Endothelial cell of umbilical vein (primary cell): ENCODE measurements around the gene MST1. TPM values are rescaled to one million over a fixed set of nuclear protein-coding genes. Genes with fewer than 3 reads are reported as not detected.

Source experiments
- BruUV-seq: library from RNA; stranded (reverse); fragments of 400-500 nt; replicated peaks from 2 replicates; lab custom pipeline; 2021; lab: Mats Ljungman, UMichigan
- CTCF ChIA-PET: fragments of 300-600, 350-600 bp; sonication (Branson Sonifier 250); formaldehyde crosslinking; loops from one replicate; lab custom pipeline; 2021; ENCODE audit warnings: antibody characterized with exemption, inconsistent platforms; lab: Charles Lee
- POLR2A ChIA-PET: fragments of 300-600, 350-600 bp; sonication (Branson Sonifier 250); formaldehyde crosslinking; loops from one replicate; lab custom pipeline; 2021; ENCODE audit warnings: antibody characterized with exemption, inconsistent platforms; lab: Charles Lee
- DNase-seq: peaks from one replicate; pipeline ENCODE4 v3.0.0-alpha.2; 2011; ENCODE audit warnings: low read depth, low spot score
- FAIRE-seq: peaks from 2 replicates; lab custom pipeline; 2011; peaks lifted over from hg19 to GRCh38; lab: Jason Lieb, UNC
- H2AFZ ChIP-seq: 2 replicates; pipeline ENCODE4 v1.6.0; 2012; ENCODE audit warnings: low read depth, low read length, control low read depth, inconsistent platforms
- H3K27ac ChIP-seq: 2 replicates; pipeline ENCODE4 v1.5.1; 2011; ENCODE audit warnings: low read depth, mild to moderate bottlenecking, control low read depth, low read length, moderate library complexity; ENCODE audit not compliant: insufficient read depth
- H3K27me3 ChIP-seq, 2 experiments: 2 replicates each; pipeline versions ENCODE4 v1.6.0 to v1.6.1; 2011; ENCODE audit warnings: low read length in 2 of 2, mixed read lengths in 1 of 2; ENCODE audit not compliant: control insufficient read depth in 2 of 2, insufficient read depth in 2 of 2
- H3K36me3 ChIP-seq, 2 experiments: 2 replicates in 1 of 2; 3 replicates in 1 of 2; pipeline ENCODE4 v1.5.1; 2011; ENCODE audit warnings: low read length in 2 of 2, mild to moderate bottlenecking in 1 of 2, moderate library complexity in 1 of 2; ENCODE audit not compliant: control insufficient read depth in 2 of 2, insufficient read depth in 2 of 2; ENCODE audit errors: extremely low read depth in 1 of 2
- H3K4me1 ChIP-seq: 3 replicates; pipeline ENCODE4 v1.5.1; 2011; ENCODE audit warnings: mild to moderate bottlenecking, low read length; ENCODE audit not compliant: control insufficient read depth, insufficient read depth; ENCODE audit errors: extremely low read depth
- H3K4me2 ChIP-seq: 2 replicates; pipeline ENCODE4 v1.6.1; 2011; ENCODE audit warnings: low read length, control low read depth, mixed read lengths; ENCODE audit not compliant: insufficient read depth
- H3K4me3 ChIP-seq, 3 experiments: fragments of 200-600 bp in 1 of 3; sonication (generic), shearing (Covaris generic) in 1 of 3; replicated peaks in 1 of 3; 2 replicates each; pipeline ENCODE4 v1.5.1; 2011 to 2016; ENCODE audit warnings: control low read depth in 3 of 3, low read length in 3 of 3, mild to moderate bottlenecking in 2 of 3, inconsistent platforms in 1 of 3, low read depth in 1 of 3, moderate library complexity in 1 of 3; ENCODE audit not compliant: insufficient read depth in 1 of 3
- H3K79me2 ChIP-seq: 2 replicates; pipeline ENCODE4 v1.6.0; 2012; ENCODE audit warnings: low read length, inconsistent platforms; ENCODE audit not compliant: control insufficient read depth, insufficient read depth
- H3K9ac ChIP-seq: replicated peaks from 2 replicates; pipeline ENCODE3; 2011; ENCODE audit warnings: low read length, control low read depth; ENCODE audit not compliant: insufficient read depth; ENCODE audit errors: extremely low read depth
- H3K9me1 ChIP-seq: replicated peaks from 3 replicates; pipeline ENCODE4 v1.6.0; 2011; ENCODE audit warnings: mild to moderate bottlenecking, low read length; ENCODE audit not compliant: control insufficient read depth, insufficient read depth; ENCODE audit errors: extremely low read depth
- H3K9me3 ChIP-seq: replicated peaks from 2 replicates; pipeline ENCODE4 v1.5.1; 2012; ENCODE audit warnings: low read length, inconsistent platforms; ENCODE audit not compliant: control insufficient read depth, insufficient read depth
- H4K20me1 ChIP-seq: replicated peaks from 2 replicates; pipeline ENCODE3; 2011; ENCODE audit warnings: mild to moderate bottlenecking, low read length; ENCODE audit not compliant: control insufficient read depth, insufficient read depth; ENCODE audit errors: extremely low read depth
- CTCF ChIP-seq, 2 donors: IDR thresholded peaks; 1 replicate in 1 of 2; 2 replicates in 1 of 2; pipeline ENCODE4 v1.5.1; 2011; ENCODE audit warnings: low read length in 2 of 2, mild to moderate bottlenecking in 2 of 2, moderate library complexity in 2 of 2, control low read depth in 1 of 2, inconsistent platforms in 1 of 2, low read depth in 1 of 2; ENCODE audit not compliant: insufficient read depth in 1 of 2; ENCODE audit errors: extremely low read depth in 1 of 2
- EZH2 ChIP-seq: IDR thresholded peaks from 2 replicates; pipeline ENCODE4 v1.6.1; 2012; ENCODE audit warnings: borderline replicate concordance, low read depth, mild to moderate bottlenecking, moderate library complexity, low read length, inconsistent platforms; ENCODE audit not compliant: severe bottlenecking
- FOS ChIP-seq: IDR thresholded peaks from 2 replicates; pipeline ENCODE4 v1.6.1; 2011; ENCODE audit warnings: mild to moderate bottlenecking, low read length, moderate library complexity, borderline replicate concordance; ENCODE audit not compliant: insufficient read depth
- GATA2 ChIP-seq: IDR thresholded peaks from 2 replicates; pipeline ENCODE4 v1.7.0; 2011; ENCODE audit warnings: low read depth, mild to moderate bottlenecking, moderate library complexity, mixed read lengths, low read length; ENCODE audit not compliant: insufficient read length, insufficient read depth
- JUN ChIP-seq: IDR thresholded peaks from 2 replicates; pipeline ENCODE4 v1.6.1; 2011; ENCODE audit warnings: borderline replicate concordance, low read depth; ENCODE audit not compliant: insufficient read length, insufficient read depth
- MYC ChIP-seq: IDR thresholded peaks from one replicate; pipeline ENCODE4 v1.6.1; 2011; ENCODE audit warnings: mild to moderate bottlenecking, low read depth, low read length
- POLR2A ChIP-seq: IDR thresholded peaks from 2 replicates; pipeline ENCODE4 v1.6.1; 2012; ENCODE audit warnings: low read depth, mild to moderate bottlenecking, control low read depth, low read length
- POLR2AphosphoS5 ChIP-seq: IDR thresholded peaks from 2 replicates; pipeline ENCODE4 v1.6.1; 2012; ENCODE audit warnings: low read depth, mild to moderate bottlenecking, control low read depth, low read length, moderate library complexity; ENCODE audit not compliant: insufficient read depth
- dilution Hi-C: fragments of 300-500 bp; cut with MboI; formaldehyde crosslinking; loops from one replicate; pipeline ENCODE4 v1.15.0; 2019; ENCODE audit warnings: low sequenced_read_pairs; ENCODE audit not compliant: extremely low pct_ligation_motif_present
- intact Hi-C: fragments of 100-400 bp; cut with micrococcal nuclease; formaldehyde crosslinking; loops from one replicate; pipeline ENCODE4 v1.10.0; 2022
- polyA plus RNA-seq, 4 experiments: library from polyadenylated mRNA; depleted of rRNA in 3 of 4; stranded (reverse) in 3 of 4; unstranded in 1 of 4; fragments of >200 nt; gene quantifications; 2 replicates each; pipeline versions ENCODE4 v1.2.1 to v1.2.3, GENCODE V29; 2011 to 2012; ENCODE audit warnings: missing spikeins in 1 of 4
- total RNA-seq: library from RNA; stranded (reverse); gene quantifications from 2 replicates; pipeline ENCODE4 v1.2.3, GENCODE V29; 2021
- TF ChIP-seq, protein P1 (sequence below): IDR thresholded peaks from 2 replicates; pipeline ENCODE4 v1.6.1; 2011; ENCODE audit not compliant: insufficient read depth, insufficient read length

MST1 gene
- total and polyA plus RNA-seq, 2 donors (not counting 3 experiments of a cell fraction or from before 2014, with no cell fraction given), result 6.1 to 17.5 TPM

- Histone ChIP-seq H3K4me1 (peaks cover 4% of the 10 kb centered on the region), H3K27ac (no peak overlapping the region), H2AFZ (no peak overlapping the region), H3K79me2 (peaks cover 3% of the 10 kb centered on the region), H3K9me1 (no peaks in the 10 kb centered on the region), H3K4me2 (no peak overlapping the region), H3K4me3 (no peak overlapping the region), H3K9ac (no peak overlapping the region), H3K36me3 (peaks cover 0 to 6% of the 10 kb centered on the region in 2 experiments), H4K20me1 (no peaks in the 10 kb centered on the region), H3K9me3 (no peaks in the 10 kb centered on the region), H3K27me3 (no peaks in the 10 kb centered on the region)
- intact Hi-C loops, result no loop called here
- dilution Hi-C loops, result no loop called here
- POLR2A ChIA-PET, result no interaction called here
- DNase-seq, result no peak
- FAIRE-seq, result no peak
- TF ChIP-seq FOS (no peak), EZH2 (no peak), JUN (no peak), CTCF (IDR thresholded peaks at IDR 0.05; ENCODE audit: extremely low read depth in 1 of 2, insufficient read depth in 1 of 2, low read depth in 1 of 2, low read length in 2 of 2) (no peak), GATA2 (no peak), MYC (no peak), POLR2A (no peak), POLR2AphosphoS5 (no peak)
- TF ChIP-seq, protein P1, sequence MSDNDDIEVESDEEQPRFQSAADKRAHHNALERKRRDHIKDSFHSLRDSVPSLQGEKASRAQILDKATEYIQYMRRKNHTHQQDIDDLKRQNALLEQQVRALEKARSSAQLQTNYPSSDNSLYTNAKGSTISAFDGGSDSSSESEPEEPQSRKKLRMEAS, result no peak
- BruUV-seq, result TSS peak; percentile 28
- CTCF ChIA-PET, result interaction anchor here (2.2 kb wide), 1 partner anchor 136 kb away, joined by 11 read pairs; no protein-coding TSS in a partner anchor
Measured at GRCh38 chr3:49675912-49676311, 13.4 kb downstream of the MST1 start.
